ENCODE results near the gene EPS15. TPM values are rescaled to one million over a fixed set of nuclear protein-coding genes. Genes with fewer than 3 reads are reported as not detected.
"Not testable (repeated sequence)": the region's sequence is repeated elsewhere in the genome, so short reads cannot be mapped to it uniquely, and the experiment has no call there.

The EPS15 gene
- total RNA-seq, 1 experiment from 2014 or later = 26.3 TPM

DNA sequence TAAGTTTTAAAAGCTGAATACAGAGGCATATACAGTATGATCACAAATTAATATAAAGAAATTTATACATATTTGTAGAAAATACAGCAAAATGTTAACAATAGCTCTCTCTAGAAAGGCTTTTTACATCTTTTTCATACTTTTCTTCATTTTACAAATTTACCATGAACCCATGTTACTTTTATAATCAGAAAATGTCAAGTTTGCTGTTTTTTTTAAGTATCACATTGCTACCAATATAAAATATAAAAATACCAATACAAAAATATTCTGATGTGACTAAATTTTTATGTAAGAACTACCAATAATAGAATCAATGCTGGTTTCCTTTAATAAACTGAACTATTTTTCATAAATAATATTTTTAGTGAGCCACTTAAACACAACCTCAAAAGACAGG lies 104.3 kb downstream of the EPS15 start:
- ATAC-seq (no peak), DNase-seq (no peak)
- Histone ChIP-seq H3F3A (ENCODE audit: low read length, unreplicated experiment) (no peaks in the 10 kb centered on the region), H3K4me1 (ENCODE audit: insufficient read depth, low read length) (no peaks in the 10 kb centered on the region), H3K36me3 (ENCODE audit: low read depth, low read length) (0 out of 2 replicates have a peak, but pooled peaks cover 3% of the 10 kb centered on the region), H3K9me2 (replicated peaks; ENCODE audit: low read length) (no peaks in the 10 kb centered on the region), H3K79me2 (ENCODE audit: low read length) (no peaks in the 10 kb centered on the region), H4K20me1 (ENCODE audit: low read length) (no peaks in the 10 kb centered on the region), H3K4me2 (ENCODE audit: low read length) (no peak overlapping the region), H2AFZ (ENCODE audit: low read length) (no peak overlapping the region), H3K27ac (ENCODE audit: low read length) (no peak overlapping the region), H3K4me3 (ENCODE audit: low read length) (no peak overlapping the region), H3K9ac (ENCODE audit: low read length) (no peak overlapping the region), H3K27me3 (ENCODE audit: low read length) (no peaks in the 10 kb centered on the region), H3K9me3 (ENCODE audit: low read length) (no peaks in the 10 kb centered on the region)
- intact Hi-C loops (cut with micrococcal nuclease) = no loop called here
- BruUV-seq (replicated peaks) = no TSS peak
- POLR2A ChIA-PET (ENCODE audit: unreplicated experiment) = no interaction called here
- CTCF ChIA-PET = no interaction called here
- TF ChIP-seq, protein P1, sequence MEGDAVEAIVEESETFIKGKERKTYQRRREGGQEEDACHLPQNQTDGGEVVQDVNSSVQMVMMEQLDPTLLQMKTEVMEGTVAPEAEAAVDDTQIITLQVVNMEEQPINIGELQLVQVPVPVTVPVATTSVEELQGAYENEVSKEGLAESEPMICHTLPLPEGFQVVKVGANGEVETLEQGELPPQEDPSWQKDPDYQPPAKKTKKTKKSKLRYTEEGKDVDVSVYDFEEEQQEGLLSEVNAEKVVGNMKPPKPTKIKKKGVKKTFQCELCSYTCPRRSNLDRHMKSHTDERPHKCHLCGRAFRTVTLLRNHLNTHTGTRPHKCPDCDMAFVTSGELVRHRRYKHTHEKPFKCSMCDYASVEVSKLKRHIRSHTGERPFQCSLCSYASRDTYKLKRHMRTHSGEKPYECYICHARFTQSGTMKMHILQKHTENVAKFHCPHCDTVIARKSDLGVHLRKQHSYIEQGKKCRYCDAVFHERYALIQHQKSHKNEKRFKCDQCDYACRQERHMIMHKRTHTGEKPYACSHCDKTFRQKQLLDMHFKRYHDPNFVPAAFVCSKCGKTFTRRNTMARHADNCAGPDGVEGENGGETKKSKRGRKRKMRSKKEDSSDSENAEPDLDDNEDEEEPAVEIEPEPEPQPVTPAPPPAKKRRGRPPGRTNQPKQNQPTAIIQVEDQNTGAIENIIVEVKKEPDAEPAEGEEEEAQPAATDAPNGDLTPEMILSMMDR (conservative IDR thresholded peaks at IDR 0.05; ENCODE audit: low read depth, low read length) = no peak
- TF ChIP-seq EZH2phosphoT487 (IDR thresholded peaks at IDR 0.05; ENCODE audit: borderline replicate concordance, low read length) (no peak), EZH2 (IDR thresholded peaks at IDR 0.05; ENCODE audit: low read length, unreplicated experiment) (no peak)

DNA sequence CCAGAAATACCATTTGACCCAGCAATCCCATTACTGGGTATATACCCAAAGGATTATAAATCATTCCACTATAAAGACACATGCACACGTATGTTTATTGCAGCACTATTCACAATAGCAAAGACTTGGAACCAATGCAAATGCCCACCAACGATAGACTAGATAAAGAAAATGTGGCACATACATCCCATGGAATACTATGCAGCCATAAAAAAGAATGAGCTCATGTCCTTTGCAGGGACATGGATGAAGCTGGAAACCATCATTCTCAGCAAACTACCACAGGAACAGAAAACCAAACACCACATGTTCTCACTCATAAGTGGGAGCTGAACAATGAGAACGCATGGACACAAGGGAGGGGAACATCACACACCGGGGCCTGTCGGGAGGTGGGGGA lies 107.2 kb downstream of the EPS15 start:
- CTCF ChIA-PET = not testable (repeated sequence)

GRCh38 chr1:51410568-51411460 lies 108.3 kb downstream of the EPS15 start:
- Histone ChIP-seq H3K4me2 (ENCODE audit: low read length) (no peak overlapping the region), H3K9ac (ENCODE audit: low read length) (no peak overlapping the region), H4K20me1 (ENCODE audit: low read length) (no peaks in the 10 kb centered on the region), H3K36me3 (ENCODE audit: low read depth, low read length) (peaks cover 26% of the 10 kb centered on the region), H3K27me3 (ENCODE audit: low read length) (no peaks in the 10 kb centered on the region), H3K27ac (ENCODE audit: low read length) (no peak overlapping the region), H3K4me1 (ENCODE audit: insufficient read depth, low read length) (no peaks in the 10 kb centered on the region), H3K9me2 (replicated peaks; ENCODE audit: low read length) (no peaks in the 10 kb centered on the region), H3F3A (ENCODE audit: low read length, unreplicated experiment) (no peaks in the 10 kb centered on the region), H3K4me3 (ENCODE audit: low read length) (no peak overlapping the region), H2AFZ (ENCODE audit: low read length) (no peak overlapping the region), H3K79me2 (ENCODE audit: low read length) (no peaks in the 10 kb centered on the region), H3K9me3 (ENCODE audit: low read length) (no peaks in the 10 kb centered on the region)
- ChIA-PET CTCF (no interaction called here), POLR2A (ENCODE audit: unreplicated experiment) (no interaction called here)
- TF ChIP-seq EZH2phosphoT487 (IDR thresholded peaks at IDR 0.05; ENCODE audit: borderline replicate concordance, low read length) (no peak), EZH2 (IDR thresholded peaks at IDR 0.05; ENCODE audit: low read length, unreplicated experiment) (no peak)
- TF ChIP-seq, protein P1 (conservative IDR thresholded peaks at IDR 0.05; ENCODE audit: low read depth, low read length) = no peak
- DNase-seq (no peak), ATAC-seq (no peak)
- intact Hi-C loops (cut with micrococcal nuclease) = no loop called here
- no TSS peak for BruUV-seq (replicated peaks)

More for the DNA sequence above, 107.2 kb downstream of the EPS15 start:
- H3K4me2 ChIP-seq (ENCODE audit: low read length); ATAC-seq; H2AFZ ChIP-seq (ENCODE audit: low read length); H3K4me1 ChIP-seq (ENCODE audit: insufficient read depth, low read length); BruUV-seq (replicated peaks); H3F3A ChIP-seq (ENCODE audit: low read length, unreplicated experiment); DNase-seq; POLR2A ChIA-PET (ENCODE audit: unreplicated experiment); H3K4me3 ChIP-seq (ENCODE audit: low read length); H3K27me3 ChIP-seq (ENCODE audit: low read length); H3K79me2 ChIP-seq (ENCODE audit: low read length); intact Hi-C loops (cut with micrococcal nuclease); H3K9me3 ChIP-seq (ENCODE audit: low read length); H3K27ac ChIP-seq (ENCODE audit: low read length); H3K9ac ChIP-seq (ENCODE audit: low read length); H4K20me1 ChIP-seq (ENCODE audit: low read length); H3K9me2 ChIP-seq (replicated peaks; ENCODE audit: low read length): not testable (repeated sequence)
- H3K36me3 ChIP-seq (ENCODE audit: low read depth, low read length) = peaks cover 17% of the 10 kb centered on the region

DNA sequence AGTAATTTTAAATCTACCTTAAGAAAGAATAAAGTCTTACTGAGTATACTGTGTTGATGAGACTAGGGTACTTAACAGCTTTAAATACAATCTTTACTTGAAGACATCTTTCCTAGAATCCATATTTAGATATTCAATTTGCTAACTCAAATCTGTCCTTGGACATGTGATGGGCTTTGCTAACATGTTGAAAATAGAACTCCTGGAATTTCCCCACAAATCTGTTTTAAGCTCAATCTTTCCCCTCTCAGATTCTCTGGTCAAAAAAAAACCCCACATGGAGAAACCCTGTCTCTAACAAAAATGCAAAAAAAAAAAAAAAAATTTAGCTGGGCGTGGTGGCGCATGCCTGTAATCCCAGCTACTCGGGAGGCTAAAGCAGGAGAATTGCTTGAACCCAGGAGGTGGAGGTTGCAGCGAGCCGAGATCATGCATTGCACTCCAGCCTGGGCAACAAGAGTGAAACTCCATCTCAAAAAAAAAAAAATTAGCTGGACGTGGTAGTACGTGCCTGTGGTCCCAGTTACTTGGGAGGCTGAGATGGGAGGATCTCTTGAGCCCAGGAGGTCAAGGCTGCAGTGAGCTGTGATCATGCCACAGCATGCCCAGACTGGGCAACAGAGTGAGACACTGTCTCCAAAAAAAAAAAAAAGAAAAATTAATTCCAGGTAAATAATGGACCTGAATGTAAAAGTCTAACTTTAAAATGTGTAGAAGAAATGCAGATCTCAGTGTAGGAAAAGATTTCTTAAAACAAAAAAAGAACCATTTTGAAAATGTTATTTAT lies 109.1 kb downstream of the EPS15 start:
- H3K27me3 ChIP-seq (ENCODE audit: low read length); ATAC-seq; H2AFZ ChIP-seq (ENCODE audit: low read length); POLR2A ChIA-PET (ENCODE audit: unreplicated experiment); H3K27ac ChIP-seq (ENCODE audit: low read length); BruUV-seq (replicated peaks); H3K9me3 ChIP-seq (ENCODE audit: low read length); H3K4me1 ChIP-seq (ENCODE audit: insufficient read depth, low read length); intact Hi-C loops (cut with micrococcal nuclease); CTCF ChIA-PET; DNase-seq; H3K9ac ChIP-seq (ENCODE audit: low read length); H3K9me2 ChIP-seq (replicated peaks; ENCODE audit: low read length); H3K79me2 ChIP-seq (ENCODE audit: low read length); H4K20me1 ChIP-seq (ENCODE audit: low read length); H3K4me2 ChIP-seq (ENCODE audit: low read length); H3F3A ChIP-seq (ENCODE audit: low read length, unreplicated experiment); H3K4me3 ChIP-seq (ENCODE audit: low read length): not testable (repeated sequence)
- peaks cover 28% of the 10 kb centered on the region for H3K36me3 ChIP-seq (ENCODE audit: low read depth, low read length)
